Measurements from ENCODE around the gene PTH2.
"Not testable (repeated sequence)": the region's sequence is repeated elsewhere in the genome, so short reads cannot be mapped to it uniquely, and the experiment has no call there.

PTH2 gene

GRCh38 chr19:49423071-49423984 is at the start of gene PTH2:
TSS of gene PTH2 (minus strand) at chr19:49423441. CDS start at chr19:49423339, 102 bp downstream.
- DNase-seq: no peak

- DNase-seq: no peak
Measured at GRCh38 chr19:49472936-49473335, 49.7 kb upstream of the PTH2 start.

- no peak for DNase-seq
Measured at GRCh38 chr19:49470615-49470978, 47.4 kb upstream of the PTH2 start.

GRCh38 chr19:49469828-49470614 is 46.8 kb upstream of the PTH2 start:
- peak; percentile 95 for DNase-seq

- peak; percentile 97 for DNase-seq
Measured at GRCh38 chr19:49468746-49469447, 45.7 kb upstream of the PTH2 start.

GRCh38 chr19:49468199-49468598 is 45.0 kb upstream of the PTH2 start:
- no peak for DNase-seq

- DNase-seq: no peak
Measured at GRCh38 chr19:49465371-49465770, 42.1 kb upstream of the PTH2 start.

GRCh38 chr19:49463960-49464740 is 40.9 kb upstream of the PTH2 start:
- no peak for DNase-seq

GRCh38 chr19:49462492-49462891 is 39.3 kb upstream of the PTH2 start:
- DNase-seq: no peak

GRCh38 chr19:49461656-49462055 is 38.4 kb upstream of the PTH2 start:
- no peak for DNase-seq

- DNase-seq: not testable (repeated sequence)
Measured at GRCh38 chr19:49461130-49461529, 37.9 kb upstream of the PTH2 start.

- DNase-seq: no peak
Measured at GRCh38 chr19:49459388-49459787, 36.1 kb upstream of the PTH2 start.

- DNase-seq: no peak
Measured at GRCh38 chr19:49458567-49458903, 35.3 kb upstream of the PTH2 start.

GRCh38 chr19:49456326-49456725 is 33.1 kb upstream of the PTH2 start:
- DNase-seq: no peak

GRCh38 chr19:49455773-49456172 is 32.5 kb upstream of the PTH2 start:
- no peak for DNase-seq

- DNase-seq: peak; percentile 51
Measured at GRCh38 chr19:49453757-49454240, 30.6 kb upstream of the PTH2 start.

GRCh38 chr19:49453013-49453756 is 29.9 kb upstream of the PTH2 start, which contains the start of gene ALDH16A1:
TSS of gene ALDH16A1 (plus strand) at chr19:49453225. CDS start at chr19:49453332, 107 bp downstream.
- DNase-seq: peak; percentile 98

- peak; percentile 98 for DNase-seq
Measured at GRCh38 chr19:49451430-49452181, 28.4 kb upstream of the PTH2 start, which contains the start of gene PIH1D1. TSS of gene PIH1D1 (minus strand) at chr19:49451814. CDS start at chr19:49451574, 240 bp downstream.

- DNase-seq: no peak
Measured at GRCh38 chr19:49450405-49450804, 27.2 kb upstream of the PTH2 start.

GRCh38 chr19:49448432-49448786 is 25.2 kb upstream of the PTH2 start:
- DNase-seq: no peak
